CD4-positive, alpha-beta T cell (primary cell): ENCODE results near the gene DNAAF5. TPM values are rescaled to one million over a fixed set of nuclear protein-coding genes. Genes with fewer than 3 reads are reported as not detected.

ENCODE experiments used
- ATAC-seq: fragments of 200-7000 bp; cut with Tn5 transposase; one replicate; pipeline ENCODE4 v1.10.0; 2022; ENCODE audit warnings: mild to moderate bottlenecking; ENCODE audit not compliant: poor library complexity
- CTCF ChIA-PET: fragments of 350-600 bp; sonication (Branson Sonifier 250); formaldehyde crosslinking; loops from one replicate; lab custom pipeline; 2021; ENCODE audit warnings: antibody characterized with exemption, inconsistent platforms; lab: Charles Lee
- POLR2A ChIA-PET: fragments of 350-600 bp; sonication (Branson Sonifier 250); formaldehyde crosslinking; loops from one replicate; lab custom pipeline; 2021; ENCODE audit warnings: antibody characterized with exemption, inconsistent platforms; lab: Charles Lee
- DNase-seq, 14 experiments: peaks; one replicate each; pipeline ENCODE4 v3.0.0-alpha.2; 2013 to 2020; ENCODE audit warnings: mixed read lengths in 2 of 14
- H3K27ac ChIP-seq, 2 donors: one replicate each; pipeline versions ENCODE4 v1.5.1 to v1.7.0; 2013; ENCODE audit warnings: low read length in 2 of 2, low read depth in 1 of 2, mild to moderate bottlenecking in 1 of 2
- H3K27me3 ChIP-seq, 2 experiments: 1 replicate in 1 of 2; 2 replicates in 1 of 2; pipeline versions ENCODE4 v1.6.1 to v1.7.0; 2013; ENCODE audit warnings: low read length in 2 of 2, control low read depth in 1 of 2, mild to moderate bottlenecking in 1 of 2, moderate library complexity in 1 of 2; ENCODE audit not compliant: insufficient read depth in 2 of 2, control insufficient read depth in 1 of 2
- H3K36me3 ChIP-seq: one replicate; pipeline ENCODE4 v1.6.1; 2013; ENCODE audit warnings: low read length, control low read depth; ENCODE audit not compliant: insufficient read depth
- H3K4me1 ChIP-seq: one replicate; pipeline ENCODE4 v1.6.1; 2013; ENCODE audit warnings: low read length, control low read depth; ENCODE audit not compliant: insufficient read depth
- H3K4me3 ChIP-seq: one replicate; pipeline ENCODE4 v1.5.1; 2013; ENCODE audit warnings: mild to moderate bottlenecking, low read length, moderate library complexity
- H3K9me3 ChIP-seq, 2 experiments: 1 replicate in 1 of 2; 2 replicates in 1 of 2; pipeline versions ENCODE4 v1.6.1 to v1.7.0; 2013; ENCODE audit warnings: low read length in 2 of 2, mild to moderate bottlenecking in 2 of 2, control low read depth in 1 of 2, moderate library complexity in 1 of 2; ENCODE audit not compliant: control insufficient read depth in 1 of 2, insufficient read depth in 1 of 2
- H3K27ac Mint-ChIP-seq: one replicate; pipeline ENCODE4 v1.8.0; 2020; ENCODE audit warnings: mixed read lengths
- H3K27me3 Mint-ChIP-seq: one replicate; pipeline ENCODE4 v1.8.0; 2021; ENCODE audit warnings: mixed read lengths
- H3K36me3 Mint-ChIP-seq: one replicate; pipeline ENCODE4 v1.8.0; 2021; ENCODE audit warnings: low read depth, mixed read lengths
- H3K4me1 Mint-ChIP-seq: one replicate; pipeline ENCODE4 v1.8.0; 2021; ENCODE audit warnings: low read depth, mixed read lengths
- H3K4me3 Mint-ChIP-seq: one replicate; pipeline ENCODE4 v1.8.0; 2020; ENCODE audit warnings: mild to moderate bottlenecking, mixed read lengths
- H3K9me3 Mint-ChIP-seq: one replicate; pipeline ENCODE4 v1.8.0; 2020; ENCODE audit warnings: mixed read lengths
- CTCF ChIP-seq: fragments of 200-600 bp; IDR thresholded peaks from one replicate; pipeline ENCODE4 v1.8.0; 2022; ENCODE audit warnings: antibody characterized with exemption, mild to moderate bottlenecking
- intact Hi-C, 2 experiments: fragments of 100-400 bp; cut with DNase I in 1 of 2; cut with micrococcal nuclease in 1 of 2; formaldehyde crosslinking; loops; one replicate each; pipeline versions ENCODE4 v1.15.1 to v1.9.0; 2023 to 2025; cut with DNase I, micrococcal nuclease
- total RNA-seq, 174 experiments: library from RNA in 2 of 174; stranded (reverse) in 2 of 174; gene quantifications; one replicate each; pipeline ENCODE4 v1.2.3 and lab custom pipeline; 2021 to 2026

DNAAF5 gene
- total RNA-seq, 2 experiments from 2014 or later: 4.8 to 6.1 TPM

GRCh38 chr7:768881-769504 is 42.5 kb downstream of the DNAAF5 start:
- no peak for DNase-seq
- Mint-ChIP-seq H3K27ac (no peak overlapping the region), H3K4me3 (no peak overlapping the region), H3K4me1 (no peaks in the 10 kb centered on the region), H3K36me3 (peaks cover 39% of the 10 kb centered on the region), H3K27me3 (no peaks in the 10 kb centered on the region), H3K9me3 (no peaks in the 10 kb centered on the region)
- intact Hi-C loops: no loop called here
- Histone ChIP-seq H3K27ac (no peak overlapping the region), H3K4me3 (no peak overlapping the region), H3K4me1 (no peaks in the 10 kb centered on the region), H3K27me3 (no peaks in the 10 kb centered on the region), H3K36me3 (peaks cover 26% of the 10 kb centered on the region), H3K9me3 (peaks cover 0 to 4% of the 10 kb centered on the region in 2 experiments)
- POLR2A ChIA-PET: no interaction called here
- CTCF ChIA-PET: no interaction called here
- ATAC-seq: no peak
- no peak for TF ChIP-seq CTCF

- no peaks in the 10 kb centered on the region for H3K4me1 Mint-ChIP-seq
- H3K36me3 Mint-ChIP-seq: peaks cover 29% of the 10 kb centered on the region
- H3K27me3 Mint-ChIP-seq: no peaks in the 10 kb centered on the region
- no peaks in the 10 kb centered on the region for H3K9me3 Mint-ChIP-seq
- no peak overlapping the region for H3K27ac Mint-ChIP-seq
- ChIA-PET CTCF (no interaction called here), POLR2A (no interaction called here)
- Histone ChIP-seq H3K36me3 (peaks cover 13% of the 10 kb centered on the region), H3K4me3 (no peak overlapping the region), H3K9me3 (peaks cover 0 to 4% of the 10 kb centered on the region in 2 experiments), H3K27ac (no peak overlapping the region), H3K27me3 (no peaks in the 10 kb centered on the region), H3K4me1 (no peaks in the 10 kb centered on the region)
- TF ChIP-seq CTCF: no peak
- intact Hi-C loops: loop anchor here in 1 of 2 experiments (5.0 kb wide), 1 partner anchor 243 kb away; no protein-coding TSS in a partner anchor
- no peak overlapping the region for H3K4me3 Mint-ChIP-seq
- ATAC-seq (no peak), DNase-seq (no peak)
Measured at GRCh38 chr7:770336-770735, 43.8 kb downstream of the DNAAF5 start.

DNA sequence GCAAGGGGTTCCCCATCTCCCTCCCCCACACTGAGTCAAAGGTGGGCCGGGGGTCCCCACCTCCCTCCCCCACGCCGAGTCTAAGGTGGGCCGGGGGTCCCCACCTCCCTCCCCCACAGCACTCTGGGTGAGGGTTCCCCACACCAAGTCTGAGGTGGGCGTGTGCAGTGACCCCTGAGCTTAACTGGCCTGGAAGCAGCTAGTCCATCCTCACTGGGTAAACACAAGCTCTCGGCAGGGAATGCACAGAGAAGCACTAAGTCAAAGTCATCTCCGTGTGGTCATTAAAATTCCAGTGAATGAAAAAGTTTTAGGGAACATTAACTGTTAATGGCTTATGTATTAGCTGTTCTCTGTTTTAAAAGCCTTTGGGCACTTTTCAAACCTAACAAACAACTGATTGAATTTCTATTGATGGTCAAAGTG is 44.3 kb downstream of the DNAAF5 start:
- Histone ChIP-seq H3K4me3 (no peak overlapping the region), H3K4me1 (no peaks in the 10 kb centered on the region), H3K27ac (no peak overlapping the region), H3K36me3 (peaks cover 14% of the 10 kb centered on the region), H3K27me3 (no peaks in the 10 kb centered on the region), H3K9me3 (peaks cover 0 to 4% of the 10 kb centered on the region in 2 experiments)
- DNase-seq (no peak), ATAC-seq (no peak)
- Mint-ChIP-seq H3K9me3 (no peaks in the 10 kb centered on the region), H3K36me3 (peaks cover 30% of the 10 kb centered on the region), H3K4me1 (no peaks in the 10 kb centered on the region), H3K4me3 (no peak overlapping the region), H3K27ac (no peak overlapping the region), H3K27me3 (no peaks in the 10 kb centered on the region)
- TF ChIP-seq CTCF: no peak
- intact Hi-C loops: loop anchor here in 1 of 2 experiments (5.0 kb wide), 1 partner anchor 243 kb away; no protein-coding TSS in a partner anchor
- ChIA-PET POLR2A (interaction anchor here (0.6 kb wide), 1 partner anchor 86 kb away, joined by 3 read pairs; no protein-coding TSS in a partner anchor), CTCF (no interaction called here)
